AG10803 (cell line): ENCODE measurements around the gene MED12L.

Source experiments
- DNase-seq: peaks from one replicate; pipeline ENCODE4 v3.0.0; 2010; ENCODE audit warnings: low read depth
- H3K4me3 ChIP-seq: 2 replicates; pipeline ENCODE4 v1.5.1; 2011; ENCODE audit warnings: mild to moderate bottlenecking, low read length, control low read depth
- TF ChIP-seq, protein P1 (sequence below): conservative IDR thresholded peaks from 2 replicates; pipeline ENCODE4 v1.5.1; 2011; ENCODE audit warnings: mild to moderate bottlenecking, low read length, control low read depth, inconsistent platforms

MED12L gene

DNA sequence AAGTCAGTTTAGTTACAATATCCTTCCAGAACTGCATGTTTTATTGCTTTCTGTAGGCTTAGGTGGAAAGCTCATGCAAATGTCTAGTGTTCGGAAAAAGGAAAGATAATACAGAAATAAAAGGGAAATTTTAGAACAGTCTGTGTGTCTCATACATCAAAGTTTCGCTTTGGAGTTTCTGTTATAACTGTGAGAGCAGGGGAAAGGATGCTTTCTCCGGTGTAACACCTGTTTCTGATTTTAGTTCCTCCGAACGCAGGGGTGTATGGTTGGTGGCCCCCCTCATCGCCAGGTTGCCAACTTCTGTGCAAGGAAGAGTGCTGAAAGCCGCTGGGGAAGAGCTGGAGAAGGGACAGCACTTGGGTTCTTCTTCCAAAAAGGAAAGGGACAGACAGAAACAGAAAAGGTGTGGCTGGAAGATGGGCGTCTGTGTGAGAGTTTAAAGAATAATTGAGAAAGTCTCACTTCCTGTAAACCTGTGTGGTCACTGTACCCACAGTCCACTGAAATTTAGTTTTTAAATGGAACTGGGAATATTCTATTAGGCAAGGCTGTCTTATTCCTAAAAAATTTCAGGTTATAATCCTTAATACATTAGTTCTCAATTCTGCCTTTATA, 292.4 kb downstream of the MED12L start:
- no peak overlapping the region for H3K4me3 ChIP-seq
- DNase-seq = no peak
- TF ChIP-seq, protein P1, sequence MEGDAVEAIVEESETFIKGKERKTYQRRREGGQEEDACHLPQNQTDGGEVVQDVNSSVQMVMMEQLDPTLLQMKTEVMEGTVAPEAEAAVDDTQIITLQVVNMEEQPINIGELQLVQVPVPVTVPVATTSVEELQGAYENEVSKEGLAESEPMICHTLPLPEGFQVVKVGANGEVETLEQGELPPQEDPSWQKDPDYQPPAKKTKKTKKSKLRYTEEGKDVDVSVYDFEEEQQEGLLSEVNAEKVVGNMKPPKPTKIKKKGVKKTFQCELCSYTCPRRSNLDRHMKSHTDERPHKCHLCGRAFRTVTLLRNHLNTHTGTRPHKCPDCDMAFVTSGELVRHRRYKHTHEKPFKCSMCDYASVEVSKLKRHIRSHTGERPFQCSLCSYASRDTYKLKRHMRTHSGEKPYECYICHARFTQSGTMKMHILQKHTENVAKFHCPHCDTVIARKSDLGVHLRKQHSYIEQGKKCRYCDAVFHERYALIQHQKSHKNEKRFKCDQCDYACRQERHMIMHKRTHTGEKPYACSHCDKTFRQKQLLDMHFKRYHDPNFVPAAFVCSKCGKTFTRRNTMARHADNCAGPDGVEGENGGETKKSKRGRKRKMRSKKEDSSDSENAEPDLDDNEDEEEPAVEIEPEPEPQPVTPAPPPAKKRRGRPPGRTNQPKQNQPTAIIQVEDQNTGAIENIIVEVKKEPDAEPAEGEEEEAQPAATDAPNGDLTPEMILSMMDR = no peak

DNA sequence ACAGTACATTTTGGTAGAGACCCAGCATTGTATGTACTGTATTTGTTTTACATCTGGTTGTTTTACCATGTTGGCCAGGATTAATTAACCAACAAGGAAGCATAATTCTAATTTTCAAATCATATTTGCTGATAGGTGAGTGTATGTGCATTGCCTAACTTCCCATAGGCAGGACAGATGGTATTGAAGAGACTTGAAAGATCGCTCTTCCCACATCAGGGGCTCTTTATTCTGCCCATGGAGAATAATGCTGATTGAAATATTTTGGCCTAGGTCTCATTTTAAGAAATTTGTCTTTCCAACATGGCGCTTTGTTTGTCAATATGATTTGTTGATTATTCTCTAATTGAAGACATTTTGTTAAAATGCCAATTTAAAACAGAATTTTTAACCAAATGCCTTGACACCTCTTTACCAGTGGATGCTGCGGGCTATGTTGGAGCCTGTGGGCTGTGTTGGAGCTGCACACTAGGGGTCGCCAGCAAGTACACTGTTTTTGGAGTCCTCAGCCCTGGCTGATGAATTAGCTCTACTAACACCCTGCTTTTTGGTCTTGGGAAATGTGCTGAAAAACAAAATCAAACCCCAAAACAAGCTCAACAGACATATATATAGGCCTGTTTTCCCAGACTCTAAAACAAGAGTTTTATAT, 293.7 kb downstream of the MED12L start:
- no peak for DNase-seq
- no peak overlapping the region for H3K4me3 ChIP-seq
- TF ChIP-seq, protein P1 = peak; percentile 58

DNA sequence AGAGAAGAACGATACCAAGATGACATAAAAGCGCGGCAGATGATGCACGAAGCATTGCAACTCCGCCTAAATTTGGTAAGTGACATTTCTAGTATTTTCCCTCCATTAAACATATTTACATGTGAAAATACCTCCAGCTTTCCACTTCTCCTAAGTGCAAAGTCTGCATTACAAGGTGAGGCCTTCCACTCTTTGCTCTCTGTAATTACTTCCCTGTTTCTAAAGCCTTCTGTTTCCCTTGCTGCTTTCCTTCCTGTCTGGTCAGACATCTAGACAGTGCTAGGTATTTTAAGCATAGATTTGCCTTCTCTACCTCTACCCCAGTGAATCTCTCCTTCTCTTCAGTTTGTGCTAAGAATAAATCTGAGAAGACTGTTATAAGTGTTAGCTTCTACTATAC, 297.2 kb downstream of the MED12L start:
- TF ChIP-seq, protein P1 = no peak
- H3K4me3 ChIP-seq = no peak overlapping the region
- DNase-seq = no peak

DNA sequence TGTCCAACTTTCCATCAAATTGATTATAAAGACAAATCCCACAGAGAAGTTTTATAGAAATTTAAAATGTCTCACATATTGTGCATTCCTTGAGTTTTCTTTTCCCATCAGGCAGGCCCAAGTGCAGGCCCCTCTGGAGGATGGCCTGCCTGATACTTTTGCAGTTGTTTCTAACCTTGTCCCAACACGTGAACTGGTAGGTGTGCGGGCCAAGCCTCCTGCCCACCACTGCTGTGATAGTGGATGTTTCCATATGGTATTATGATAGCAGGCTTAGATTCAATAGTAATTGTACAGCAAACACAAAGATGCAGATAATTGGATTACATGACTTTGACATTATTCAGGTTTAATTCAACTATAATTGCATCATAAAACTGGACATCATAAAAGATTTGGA, 297.6 kb downstream of the MED12L start:
- no peak overlapping the region for H3K4me3 ChIP-seq
- TF ChIP-seq, protein P1 = no peak
- no peak for DNase-seq

DNA sequence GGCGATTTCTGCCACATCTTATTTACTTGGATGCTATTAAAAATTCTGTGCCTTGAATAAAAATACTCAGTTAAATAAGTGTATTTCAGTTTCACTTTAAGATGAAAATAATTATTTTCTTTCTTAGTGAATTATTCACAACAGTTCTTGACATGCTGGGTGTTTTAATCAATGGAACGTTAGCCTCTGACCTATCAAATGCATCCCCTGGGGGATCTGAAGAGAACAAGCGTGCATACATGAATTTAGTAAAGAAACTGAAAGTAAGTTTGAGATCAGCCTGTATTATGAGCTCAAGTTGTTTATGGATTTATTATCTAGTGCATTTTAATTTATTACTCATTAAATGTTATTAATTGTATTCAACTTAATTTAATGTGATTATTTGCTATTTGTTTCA, 298.5 kb downstream of the MED12L start:
- no peak for DNase-seq
- H3K4me3 ChIP-seq = no peak overlapping the region
- TF ChIP-seq, protein P1 = no peak

DNA sequence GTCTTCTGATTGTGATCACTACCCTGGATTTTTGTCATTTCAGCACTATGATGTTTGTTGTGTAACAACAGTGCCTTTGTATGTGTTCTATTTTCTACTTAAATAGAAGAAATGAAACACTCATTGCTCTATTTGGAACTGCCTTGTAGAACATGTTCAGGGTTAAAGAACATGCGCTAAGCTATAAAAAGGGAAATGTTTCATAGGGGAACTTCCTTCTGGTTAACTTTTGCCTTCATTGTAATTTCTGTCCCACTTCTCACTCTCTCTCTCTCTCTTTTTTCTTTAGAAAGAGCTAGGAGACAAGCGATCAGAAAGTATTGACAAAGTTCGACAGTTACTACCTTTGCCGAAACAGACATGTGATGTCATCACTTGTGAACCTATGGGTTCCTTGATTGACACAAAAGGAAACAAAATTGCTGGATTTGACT, 299.3 kb downstream of the MED12L start, which contains the start of gene P2RY12:
TSS of gene P2RY12 (minus strand) at position 13 of the 434 bp plus-strand sequence. CDS start 45,908 bp downstream, outside the sequence.
- no peak for DNase-seq
- TF ChIP-seq, protein P1 = no peak
- H3K4me3 ChIP-seq = no peak within 1 kb of the TSS

DNA sequence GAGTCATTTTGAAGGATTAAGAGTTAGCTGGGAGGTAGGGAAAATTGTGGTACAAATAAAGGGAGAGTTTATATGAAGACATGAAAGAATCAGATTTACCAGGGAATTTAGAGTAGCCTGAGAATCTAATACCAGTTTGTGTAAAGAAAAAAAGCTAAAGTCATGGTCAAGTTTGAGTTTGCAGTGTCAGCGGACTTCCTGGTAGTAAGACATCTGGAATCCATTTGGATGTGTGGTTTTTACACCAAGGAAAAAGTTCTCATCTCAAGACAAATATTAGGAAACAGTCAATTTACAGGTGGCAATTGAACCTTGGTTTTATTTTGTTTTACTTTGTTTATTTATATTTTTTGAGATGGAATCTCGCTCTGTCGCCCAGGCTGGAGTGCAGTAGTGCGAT, 300.6 kb downstream of the MED12L start:
- TF ChIP-seq, protein P1 = no peak
- no peak overlapping the region for H3K4me3 ChIP-seq

More for the DNA sequence above, 300.6 kb downstream of the MED12L start:
- peak; percentile 79 for DNase-seq
